ENCODE measurements around the gene PPP1R26.
"Not testable (repeated sequence)": the region's sequence is repeated elsewhere in the genome, so short reads cannot be mapped to it uniquely, and the experiment has no call there.

Gene PPP1R26

GRCh38 chr9:135506327-135507103 lies 26.9 kb downstream of the PPP1R26 start:
- DNase-seq = no peak

- no peak for DNase-seq
Measured at GRCh38 chr9:135507104-135508035, 27.8 kb downstream of the PPP1R26 start.

GRCh38 chr9:135508211-135508820 lies 28.7 kb downstream of the PPP1R26 start:
- DNase-seq = no peak

GRCh38 chr9:135509458-135509857 lies 29.9 kb downstream of the PPP1R26 start:
- no peak for DNase-seq

- no peak for DNase-seq
Measured at GRCh38 chr9:135512241-135512603, 32.6 kb downstream of the PPP1R26 start.

GRCh38 chr9:135512904-135513303 lies 33.3 kb downstream of the PPP1R26 start:
- DNase-seq = no peak

GRCh38 chr9:135513351-135513846 lies 33.8 kb downstream of the PPP1R26 start:
- no peak for DNase-seq

- not testable (repeated sequence) for DNase-seq
Measured at GRCh38 chr9:135513906-135514305, 34.3 kb downstream of the PPP1R26 start.

GRCh38 chr9:135514342-135515082 lies 34.9 kb downstream of the PPP1R26 start:
- no peak for DNase-seq

GRCh38 chr9:135515083-135515951 lies 35.7 kb downstream of the PPP1R26 start:
- no peak for DNase-seq

GRCh38 chr9:135516132-135516860 lies 36.7 kb downstream of the PPP1R26 start:
- no peak for DNase-seq

- DNase-seq = no peak
Measured at GRCh38 chr9:135517407-135517822, 37.8 kb downstream of the PPP1R26 start.

GRCh38 chr9:135519179-135519971 lies 39.8 kb downstream of the PPP1R26 start:
- DNase-seq = no peak

GRCh38 chr9:135520916-135521607 lies 41.5 kb downstream of the PPP1R26 start, which contains the start of gene LCN1:
LCN1 (plus strand) TSS chr9:135521440; CDS start chr9:135521498, 58 bp downstream.
- no peak for DNase-seq

GRCh38 chr9:135521608-135522095 lies 42.1 kb downstream of the PPP1R26 start:
- DNase-seq = no peak

GRCh38 chr9:135522137-135522877 lies 42.7 kb downstream of the PPP1R26 start:
- no peak for DNase-seq

GRCh38 chr9:135522931-135523330 lies 43.3 kb downstream of the PPP1R26 start:
- DNase-seq = no peak

GRCh38 chr9:135523521-135524129 lies 44.0 kb downstream of the PPP1R26 start:
- DNase-seq = no peak

Data from NCI-H146 (cell line).